Nephron (organoid): Measurements from ENCODE around the gene KRT37.
"Not testable (repeated sequence)": the region's sequence is repeated elsewhere in the genome, so short reads cannot be mapped to it uniquely, and the experiment has no call there.

Experiments
- H3K27ac Mint-ChIP-seq, 3 experiments: 2 replicates each; pipeline ENCODE4 v1.8.0; 2020; ENCODE audit warnings: mixed read lengths in 3 of 3, mild to moderate bottlenecking in 2 of 3, moderate library complexity in 1 of 3
- H3K27me3 Mint-ChIP-seq: 2 replicates; pipeline ENCODE4 v1.8.0; 2021; ENCODE audit warnings: low read depth, mild to moderate bottlenecking, moderate library complexity, mixed read lengths
- H3K36me3 Mint-ChIP-seq: 2 replicates; pipeline ENCODE4 v1.8.0; 2020; ENCODE audit warnings: low read depth, mixed read lengths
- H3K4me1 Mint-ChIP-seq: 2 replicates; pipeline ENCODE4 v1.8.0; 2020; ENCODE audit warnings: mixed read lengths
- H3K4me3 Mint-ChIP-seq, 3 experiments: 2 replicates each; pipeline ENCODE4 v1.8.0; 2020; ENCODE audit warnings: mild to moderate bottlenecking in 3 of 3, mixed read lengths in 3 of 3, moderate library complexity in 2 of 3
- H3K9me3 Mint-ChIP-seq: 2 replicates; pipeline ENCODE4 v1.8.0; 2020; ENCODE audit warnings: mixed read lengths
- CTCF ChIP-seq, 3 experiments: fragments of 200-600 bp; sonication (generic); IDR thresholded peaks; one replicate each; pipeline ENCODE4 v1.5.0; 2021; ENCODE audit warnings: antibody characterized with exemption in 3 of 3; ENCODE audit not compliant: unreplicated experiment in 3 of 3

The KRT37 gene

GRCh38 chr17:41395611-41396010 lies 28.8 kb downstream of the KRT37 start:
- Mint-ChIP-seq H3K4me3 (no peak overlapping the region), H3K27me3 (no peaks in the 10 kb centered on the region), H3K9me3 (no peaks in the 10 kb centered on the region), H3K27ac (no peak overlapping the region), H3K4me1 (peaks cover 18% of the 10 kb centered on the region), H3K36me3 (no peaks in the 10 kb centered on the region)
- no peak for TF ChIP-seq CTCF (IDR thresholded peaks at IDR 0.05; ENCODE audit: unreplicated experiment in 3 of 3)

- not testable (repeated sequence) for H3K27ac Mint-ChIP-seq, H3K9me3 Mint-ChIP-seq, H3K36me3 Mint-ChIP-seq, H3K4me3 Mint-ChIP-seq, H3K27me3 Mint-ChIP-seq
- peaks cover 23% of the 10 kb centered on the region for H3K4me1 Mint-ChIP-seq
Measured at GRCh38 chr17:41395044-41395443, 29.3 kb downstream of the KRT37 start.

- Mint-ChIP-seq H3K36me3 (no peaks in the 10 kb centered on the region), H3K4me1 (peaks cover 28% of the 10 kb centered on the region), H3K4me3 (no peak overlapping the region), H3K27me3 (no peaks in the 10 kb centered on the region), H3K9me3 (no peaks in the 10 kb centered on the region), H3K27ac (no peak overlapping the region)
- TF ChIP-seq CTCF (IDR thresholded peaks at IDR 0.05; ENCODE audit: unreplicated experiment in 3 of 3) = no peak
Measured at GRCh38 chr17:41394254-41394996, 30.0 kb downstream of the KRT37 start.

GRCh38 chr17:41393826-41394225 lies 30.6 kb downstream of the KRT37 start:
- H3K27me3 Mint-ChIP-seq = no peaks in the 10 kb centered on the region
- H3K4me3 Mint-ChIP-seq = no peak overlapping the region
- H3K27ac Mint-ChIP-seq = no peak overlapping the region
- H3K9me3 Mint-ChIP-seq = peaks cover 2% of the 10 kb centered on the region
- TF ChIP-seq CTCF (IDR thresholded peaks at IDR 0.05; ENCODE audit: unreplicated experiment in 3 of 3) = no peak
- no peaks in the 10 kb centered on the region for H3K36me3 Mint-ChIP-seq
- H3K4me1 Mint-ChIP-seq = peaks cover 28% of the 10 kb centered on the region

- Mint-ChIP-seq H3K4me1 (peaks cover 28% of the 10 kb centered on the region), H3K27me3 (no peaks in the 10 kb centered on the region), H3K9me3 (peaks cover 2% of the 10 kb centered on the region), H3K36me3 (no peaks in the 10 kb centered on the region), H3K4me3 (no peak overlapping the region), H3K27ac (peak overlapping the region in 1 of 3 experiments; percentile 6)
- TF ChIP-seq CTCF (IDR thresholded peaks at IDR 0.05; ENCODE audit: unreplicated experiment in 3 of 3) = no peak
Measured at GRCh38 chr17:41393294-41393693, 31.1 kb downstream of the KRT37 start.

GRCh38 chr17:41392278-41392677 lies 32.1 kb downstream of the KRT37 start:
- Mint-ChIP-seq H3K4me3 (no peak overlapping the region), H3K27ac (peak overlapping the region in 1 of 3 experiments; percentile 28), H3K4me1 (peaks cover 28% of the 10 kb centered on the region), H3K36me3 (peaks cover 2% of the 10 kb centered on the region), H3K9me3 (peaks cover 7% of the 10 kb centered on the region), H3K27me3 (no peaks in the 10 kb centered on the region)
- no peak for TF ChIP-seq CTCF (IDR thresholded peaks at IDR 0.05; ENCODE audit: unreplicated experiment in 3 of 3)
